Brain microvascular endothelial cell (primary cell): ENCODE measurements around the gene HABP4.

Source experiments
- DNase-seq: peaks from one replicate; pipeline ENCODE4 v3.0.0-alpha.2; 2020
- H3K27ac ChIP-seq: fragments of 250-450 bp; sonication (Bioruptor Pico); 2 replicates; pipeline ENCODE4 v1.5.1; 2020; ENCODE audit warnings: mild to moderate bottlenecking, moderate library complexity
- H3K27me3 ChIP-seq: fragments of 250-450 bp; sonication (Bioruptor Pico); replicated peaks from 2 replicates; pipeline ENCODE4 v1.5.1; 2020; ENCODE audit warnings: mild to moderate bottlenecking
- H3K36me3 ChIP-seq: fragments of 250-450 bp; sonication (Bioruptor Pico); replicated peaks from 2 replicates; pipeline ENCODE4 v1.5.1; 2020; ENCODE audit warnings: mild to moderate bottlenecking
- H3K4me3 ChIP-seq: 2 replicates; pipeline ENCODE4 v1.5.1; 2011; ENCODE audit warnings: low read depth, mild to moderate bottlenecking, control low read depth, low read length, moderate library complexity
- CTCF ChIP-seq: IDR thresholded peaks from 2 replicates; pipeline ENCODE4 v1.5.1; 2011; ENCODE audit warnings: low read depth, mild to moderate bottlenecking, moderate library complexity, low read length, control low read depth, inconsistent platforms; ENCODE audit errors: missing control alignments
- in situ Hi-C: cut with HindIII; loops from 2 replicates; pipeline ENCODE4 v1.10.0; 2017; ENCODE audit warnings: low sequenced_read_pairs, low pct_ligation_motif_present

HABP4 gene

GRCh38 chr9:96514108-96514799 is 64.3 kb downstream of the HABP4 start:
- DNase-seq: peak; percentile 22

DNA sequence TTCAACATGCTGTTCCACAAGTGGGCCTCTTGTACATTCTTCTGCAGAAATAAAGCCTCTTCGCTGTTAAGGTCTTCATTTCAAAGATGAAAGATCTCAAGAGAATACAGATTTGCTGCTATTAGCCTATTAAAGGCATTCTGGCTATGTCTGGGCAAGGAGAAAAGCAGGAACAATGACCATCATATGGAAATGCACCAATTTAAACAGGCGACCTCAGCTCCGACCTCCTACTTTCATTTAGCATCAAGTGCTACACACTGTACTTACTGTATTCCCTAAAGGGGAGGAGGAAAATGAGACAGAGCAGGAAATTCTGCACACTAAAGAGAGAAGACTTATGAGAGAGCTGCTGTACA is 64.8 kb downstream of the HABP4 start:
- in situ Hi-C loops: no loop called here
- DNase-seq: no peak
- Histone ChIP-seq H3K36me3 (no peaks in the 10 kb centered on the region), H3K27ac (peak overlapping the region; percentile 46), H3K4me3 (no peak overlapping the region), H3K27me3 (no peaks in the 10 kb centered on the region)
- no peak for TF ChIP-seq CTCF

More at GRCh38 chr9:96514108-96514799, 64.3 kb downstream of the HABP4 start:
- no peaks in the 10 kb centered on the region for H3K36me3 ChIP-seq
- no peaks in the 10 kb centered on the region for H3K27me3 ChIP-seq
- H3K4me3 ChIP-seq: no peak overlapping the region
- peak overlapping the region; percentile 46 for H3K27ac ChIP-seq
- in situ Hi-C loops: no loop called here
- no peak for TF ChIP-seq CTCF

DNA sequence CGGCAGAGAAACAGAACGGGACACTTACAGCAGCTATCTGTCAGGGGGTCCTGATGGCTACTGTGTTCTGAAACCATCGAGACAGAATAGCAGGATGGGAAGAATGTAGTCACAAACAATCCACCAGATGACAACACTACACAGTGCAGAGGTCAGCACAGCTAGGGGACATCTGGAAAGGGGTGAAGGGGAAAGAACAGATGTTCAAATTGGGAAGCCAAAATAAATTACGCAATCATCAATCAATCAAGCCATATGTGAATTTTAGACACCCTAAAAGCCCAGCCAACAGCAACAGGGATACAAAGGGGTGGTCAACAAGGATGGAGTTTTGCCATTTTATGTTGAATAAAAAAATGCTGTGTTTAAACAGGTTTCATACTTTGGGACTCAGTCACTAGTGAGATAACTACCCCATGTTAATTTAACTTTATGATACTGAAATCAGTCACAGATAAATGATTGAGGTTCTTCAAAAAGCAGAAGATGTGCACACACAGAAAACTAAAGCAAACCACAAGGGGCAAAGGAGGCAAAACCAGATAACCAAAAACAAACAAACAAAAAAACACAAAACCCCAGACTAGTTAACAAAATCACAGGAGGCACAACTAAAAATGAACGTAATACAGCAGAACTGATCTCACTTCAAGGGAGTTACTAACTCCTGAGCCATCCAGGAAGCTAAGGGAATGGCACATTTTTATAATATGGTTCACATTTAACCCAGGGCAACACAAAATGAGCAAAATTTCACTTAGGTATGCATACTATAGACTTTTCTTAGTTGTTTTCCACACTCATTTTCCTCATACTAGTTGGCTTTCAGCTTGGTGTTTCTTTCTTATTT is 65.9 kb downstream of the HABP4 start:
- Histone ChIP-seq H3K4me3 (no peak overlapping the region), H3K27me3 (no peaks in the 10 kb centered on the region)
- in situ Hi-C loops: no loop called here

GRCh38 chr9:96519095-96519494 is 69.1 kb downstream of the HABP4 start:
- DNase-seq: no peak
- in situ Hi-C loops: no loop called here
- no peak overlapping the region for H3K4me3 ChIP-seq

More for the DNA sequence above, 65.9 kb downstream of the HABP4 start:
- Histone ChIP-seq H3K36me3 (no peaks in the 10 kb centered on the region), H3K27ac (no peak overlapping the region)
- TF ChIP-seq CTCF: no peak
- no peak for DNase-seq

DNA sequence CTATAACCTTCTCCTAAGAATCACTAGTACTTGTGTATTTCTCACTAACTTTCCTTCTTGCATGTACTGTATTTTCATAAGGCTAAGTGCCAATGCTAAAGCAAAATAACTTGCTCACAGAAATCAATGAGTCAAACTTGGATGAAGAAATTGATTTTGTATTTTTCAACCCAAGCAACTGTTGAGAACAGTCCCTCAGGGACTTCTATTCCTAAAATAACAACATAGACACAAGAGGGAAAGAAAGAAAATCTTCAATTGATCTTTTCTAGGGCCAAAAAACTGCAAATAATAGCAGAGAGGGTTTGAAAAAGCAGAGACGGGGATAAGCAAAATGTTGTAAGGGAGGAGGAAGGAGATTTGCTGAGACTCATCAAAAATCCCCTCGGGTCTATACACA is 69.8 kb downstream of the HABP4 start:
- TF ChIP-seq CTCF: no peak
- in situ Hi-C loops: no loop called here
- H3K27me3 ChIP-seq: no peaks in the 10 kb centered on the region
- no peaks in the 10 kb centered on the region for H3K36me3 ChIP-seq
- H3K27ac ChIP-seq: no peak overlapping the region
- no peak for DNase-seq
- H3K4me3 ChIP-seq: no peak overlapping the region

More at GRCh38 chr9:96519095-96519494, 69.1 kb downstream of the HABP4 start:
- Histone ChIP-seq H3K36me3 (no peaks in the 10 kb centered on the region), H3K27me3 (no peaks in the 10 kb centered on the region), H3K27ac (no peak overlapping the region)
- TF ChIP-seq CTCF: no peak
